ENCODE measurements around the gene AK6. TPM values are rescaled to one million over a fixed set of nuclear protein-coding genes. Genes with fewer than 3 reads are reported as not detected.

AK6 gene
- total RNA-seq (2022): 32.9 and 33.6 TPM in 2 replicates
- percentile 86 among the genes with signal in this experiment for Bru-seq, nascent RNA
- BruChase-seq, experiment 1, labeled RNA remaining after a 6-hour chase: percentile 74 among the genes with signal in this experiment
- BruChase-seq, experiment 2, labeled RNA remaining after a 2-hour chase: percentile 81 among the genes with signal in this experiment
- long read RNA-seq, transcript AK6-201 (5 exons, 1,183 nt): minor isoform, 5 of 92 reads
- long read RNA-seq, transcript AK6-202 (5 exons, 1,648 nt): major isoform, 76 of 92 reads
- long read RNA-seq, partial matches to known transcripts: 3 of 92 reads
- long read RNA-seq, other reads (novel, unspliced or antisense): 7 of 92 reads

DNA sequence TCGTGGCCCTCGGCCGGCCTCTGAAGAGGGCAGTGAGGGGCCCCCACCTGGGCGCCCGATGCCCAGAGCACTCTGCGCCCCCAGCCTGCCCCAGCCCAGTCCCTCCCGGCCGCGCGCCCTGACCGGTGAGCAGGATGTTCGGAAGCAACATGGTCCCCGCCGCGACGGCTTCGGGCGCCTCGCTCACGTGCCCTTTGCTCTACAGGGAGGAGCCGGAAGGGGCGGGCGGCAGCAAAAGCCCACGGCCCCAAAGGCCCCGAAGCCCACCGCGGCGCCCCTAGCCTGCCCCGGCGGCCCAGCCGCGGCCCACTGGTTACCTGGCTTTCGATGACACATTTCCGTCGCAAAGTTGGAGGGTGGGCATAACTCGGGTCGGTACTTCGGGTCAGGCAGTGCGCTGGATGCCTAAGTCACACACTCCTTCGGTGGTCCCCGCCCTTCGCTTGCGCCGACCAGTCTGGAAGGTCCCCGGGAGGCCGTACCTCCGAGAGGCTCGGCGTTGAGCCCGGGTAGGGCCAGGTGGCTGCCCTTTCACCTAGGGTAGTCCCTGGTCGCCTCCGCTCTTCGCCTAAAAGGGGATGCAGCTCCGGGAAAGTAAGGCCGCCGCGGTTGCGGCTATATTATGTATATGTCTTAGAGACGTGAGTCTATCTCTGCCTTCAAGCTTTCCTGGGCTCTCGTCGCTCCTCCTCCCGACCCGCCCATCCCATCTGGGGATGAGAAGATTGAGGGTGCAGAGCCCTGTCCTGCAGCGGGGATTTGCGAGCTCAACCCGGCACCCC is at the start of gene AK6, which contains the start of the genes RAD17 and TAF9:
Gene AK6 (minus strand): TSS at position 181 of the 782 bp plus-strand sequence. CDS start 30 bp downstream, at position 151.
Gene RAD17 (plus strand): TSS at position 479 of the 782 bp plus-strand sequence. CDS start 2,391 bp downstream, outside the sequence.
Gene TAF9 (minus strand): TSS at position 181 of the 782 bp plus-strand sequence. CDS start 3,783 bp downstream, outside the sequence.
- CTCF ChIA-PET: no interaction called here
- peaks cover 63% of the 10 kb centered on the region for H3K36me3 Mint-ChIP-seq (ENCODE audit: insufficient read depth, unreplicated experiment)
- intact Hi-C loops (cut with micrococcal nuclease; ENCODE audit: unreplicated experiment): no loop called here

GRCh38 chr5:69418554-69418953 is 49.2 kb upstream of the AK6 start:
- TF ChIP-seq, protein P1, sequence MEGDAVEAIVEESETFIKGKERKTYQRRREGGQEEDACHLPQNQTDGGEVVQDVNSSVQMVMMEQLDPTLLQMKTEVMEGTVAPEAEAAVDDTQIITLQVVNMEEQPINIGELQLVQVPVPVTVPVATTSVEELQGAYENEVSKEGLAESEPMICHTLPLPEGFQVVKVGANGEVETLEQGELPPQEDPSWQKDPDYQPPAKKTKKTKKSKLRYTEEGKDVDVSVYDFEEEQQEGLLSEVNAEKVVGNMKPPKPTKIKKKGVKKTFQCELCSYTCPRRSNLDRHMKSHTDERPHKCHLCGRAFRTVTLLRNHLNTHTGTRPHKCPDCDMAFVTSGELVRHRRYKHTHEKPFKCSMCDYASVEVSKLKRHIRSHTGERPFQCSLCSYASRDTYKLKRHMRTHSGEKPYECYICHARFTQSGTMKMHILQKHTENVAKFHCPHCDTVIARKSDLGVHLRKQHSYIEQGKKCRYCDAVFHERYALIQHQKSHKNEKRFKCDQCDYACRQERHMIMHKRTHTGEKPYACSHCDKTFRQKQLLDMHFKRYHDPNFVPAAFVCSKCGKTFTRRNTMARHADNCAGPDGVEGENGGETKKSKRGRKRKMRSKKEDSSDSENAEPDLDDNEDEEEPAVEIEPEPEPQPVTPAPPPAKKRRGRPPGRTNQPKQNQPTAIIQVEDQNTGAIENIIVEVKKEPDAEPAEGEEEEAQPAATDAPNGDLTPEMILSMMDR (IDR thresholded peaks at IDR 0.05; ENCODE audit: unreplicated experiment): no peak
- Mint-ChIP-seq H3K4me1 (ENCODE audit: low read depth, unreplicated experiment) (peaks cover 41% of the 10 kb centered on the region), H3K36me3 (ENCODE audit: insufficient read depth, unreplicated experiment) (peaks cover 53% of the 10 kb centered on the region), H3K4me3 (ENCODE audit: low read depth, unreplicated experiment) (no peak overlapping the region), H3K27me3 (ENCODE audit: unreplicated experiment) (no peaks in the 10 kb centered on the region), H3K27ac (ENCODE audit: unreplicated experiment) (no peak overlapping the region), H3K9me3 (ENCODE audit: low read depth, unreplicated experiment) (peaks cover 2% of the 10 kb centered on the region)
- intact Hi-C loops (cut with micrococcal nuclease; ENCODE audit: unreplicated experiment): no loop called here
- BruUV-seq (replicated peaks): no TSS peak
- no peak for DNase-seq
- CTCF ChIA-PET: no interaction called here

More for the DNA sequence above, at the start of gene AK6, which contains the start of the genes RAD17 and TAF9:
- no TSS peak for BruUV-seq (replicated peaks)
- Mint-ChIP-seq H3K9me3 (ENCODE audit: low read depth, unreplicated experiment) (no peaks in the 10 kb centered on the region), H3K27me3 (ENCODE audit: unreplicated experiment) (no peaks in the 10 kb centered on the region), H3K4me3 (ENCODE audit: low read depth, unreplicated experiment) (peak within 1 kb of the TSS; percentile 84), H3K4me1 (ENCODE audit: low read depth, unreplicated experiment) (peaks cover 16% of the 10 kb centered on the region), H3K27ac (ENCODE audit: unreplicated experiment) (peak within 1 kb of the TSS; percentile 96)
- TF ChIP-seq, protein P1 (IDR thresholded peaks at IDR 0.05; ENCODE audit: unreplicated experiment): no peak
- peak; percentile 91 for DNase-seq

DNA sequence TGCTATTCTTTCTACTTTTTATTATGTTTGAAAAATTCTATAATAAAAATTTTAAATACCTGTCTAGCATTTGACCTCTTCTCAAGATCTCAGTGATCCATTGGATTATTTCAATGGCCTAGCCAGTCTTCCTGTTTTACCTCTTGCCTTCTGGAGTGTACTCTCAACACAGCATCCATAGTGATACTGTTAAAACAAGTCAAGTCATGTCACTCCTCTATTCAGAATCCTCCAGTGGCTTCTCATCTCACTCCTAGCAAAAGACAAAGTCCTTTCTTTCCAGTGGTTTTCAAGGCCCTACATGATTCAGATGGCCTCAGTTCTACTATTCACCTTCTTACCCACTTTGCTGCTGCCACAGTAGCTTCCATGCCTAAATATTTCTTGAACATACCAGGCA is 47.4 kb upstream of the AK6 start:
- Mint-ChIP-seq H3K27me3 (ENCODE audit: unreplicated experiment) (no peaks in the 10 kb centered on the region), H3K4me1 (ENCODE audit: low read depth, unreplicated experiment) (peaks cover 41% of the 10 kb centered on the region), H3K27ac (ENCODE audit: unreplicated experiment) (peak overlapping the region; percentile 87), H3K36me3 (ENCODE audit: insufficient read depth, unreplicated experiment) (peaks cover 47% of the 10 kb centered on the region), H3K4me3 (ENCODE audit: low read depth, unreplicated experiment) (peak overlapping the region; percentile 83), H3K9me3 (ENCODE audit: low read depth, unreplicated experiment) (no peaks in the 10 kb centered on the region)
- intact Hi-C loops (cut with micrococcal nuclease; ENCODE audit: unreplicated experiment): no loop called here
- no peak for DNase-seq
- BruUV-seq (replicated peaks): no TSS peak
- CTCF ChIA-PET: interaction anchor here (1.1 kb wide), 1 partner anchor 34 kb away, joined by 3 read pairs; no protein-coding TSS in a partner anchor
- TF ChIP-seq, protein P1 (IDR thresholded peaks at IDR 0.05; ENCODE audit: unreplicated experiment): no peak

- H3K4me3 Mint-ChIP-seq (ENCODE audit: low read depth, unreplicated experiment): peak overlapping the region; percentile 83
- intact Hi-C loops (cut with micrococcal nuclease; ENCODE audit: unreplicated experiment): no loop called here
- DNase-seq: no peak
- TF ChIP-seq, protein P1 (IDR thresholded peaks at IDR 0.05; ENCODE audit: unreplicated experiment): no peak
- CTCF ChIA-PET: interaction anchor here (1.1 to 1.5 kb wide), 3 partner anchors 13 to 102 kb away, joined by 3 to 4 read pairs (median 3); no protein-coding TSS in a partner anchor
- H3K27ac Mint-ChIP-seq (ENCODE audit: unreplicated experiment): peak overlapping the region; percentile 87
- no peaks in the 10 kb centered on the region for H3K9me3 Mint-ChIP-seq (ENCODE audit: low read depth, unreplicated experiment)
- peaks cover 41% of the 10 kb centered on the region for H3K4me1 Mint-ChIP-seq (ENCODE audit: low read depth, unreplicated experiment)
- TSS peak; percentile 59 for BruUV-seq (replicated peaks)
- no peaks in the 10 kb centered on the region for H3K27me3 Mint-ChIP-seq (ENCODE audit: unreplicated experiment)
- peaks cover 47% of the 10 kb centered on the region for H3K36me3 Mint-ChIP-seq (ENCODE audit: insufficient read depth, unreplicated experiment)
Measured at GRCh38 chr5:69416180-69416579, 46.9 kb upstream of the AK6 start.

Measured in Calu3 (cell line).